Endometrium (tissue), 2 donors: ENCODE data around the gene PAK5.
"Not testable (repeated sequence)": the region's sequence is repeated elsewhere in the genome, so short reads cannot be mapped to it uniquely, and the experiment has no call there.

Experiments used
- FAIRE-seq: peaks from 2 replicates; lab custom pipeline; 2012; peaks lifted over from hg19 to GRCh38; lab: Jason Lieb, UNC
- donor health status: control.
- donor health status: control.

PAK5 gene

GRCh38 chr20:9685011-9685410 is 153.9 kb downstream of the PAK5 start:
- no peak for FAIRE-seq

- FAIRE-seq, result no peak
These were observed 161.7 kb downstream of the PAK5 start for GRCh38 chr20:9677100-9677623.

DNA sequence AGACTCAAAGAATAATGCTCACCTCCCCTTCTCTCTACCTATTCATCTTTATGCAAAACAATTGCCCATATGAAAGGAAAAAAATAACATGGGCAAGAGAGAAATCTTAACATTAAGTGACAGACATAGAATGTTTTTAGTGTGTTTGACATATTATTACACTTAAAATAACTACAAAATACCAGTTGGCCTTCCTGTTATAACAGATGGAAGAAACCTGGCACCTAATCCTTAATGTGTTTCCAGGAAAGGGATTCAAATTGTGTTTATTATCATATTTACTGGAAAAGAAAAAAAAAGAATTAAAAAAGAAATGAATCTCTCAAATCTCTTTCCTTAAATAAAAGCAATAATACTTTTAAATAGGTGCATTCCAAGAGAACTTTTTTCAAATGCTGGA is 165.9 kb downstream of the PAK5 start:
- no peak for FAIRE-seq

DNA sequence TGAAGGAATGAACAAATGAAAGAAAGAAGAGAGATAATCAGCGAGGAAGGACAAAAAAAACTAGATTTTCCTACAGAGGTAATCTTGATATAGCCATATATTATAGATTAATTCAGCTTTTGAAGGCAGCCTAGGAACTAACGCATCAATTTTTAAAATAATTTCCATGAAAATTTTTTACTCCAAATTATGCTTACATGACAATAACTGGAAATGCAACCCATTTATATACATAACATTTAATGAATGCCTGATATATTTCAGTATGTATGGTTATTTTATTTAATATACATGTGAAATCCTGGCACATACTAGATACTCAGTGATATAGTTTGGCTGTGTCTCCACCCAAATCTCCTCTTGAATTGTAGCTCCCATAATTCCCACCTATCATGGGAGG is 166.8 kb downstream of the PAK5 start:
- FAIRE-seq, result no peak

DNA sequence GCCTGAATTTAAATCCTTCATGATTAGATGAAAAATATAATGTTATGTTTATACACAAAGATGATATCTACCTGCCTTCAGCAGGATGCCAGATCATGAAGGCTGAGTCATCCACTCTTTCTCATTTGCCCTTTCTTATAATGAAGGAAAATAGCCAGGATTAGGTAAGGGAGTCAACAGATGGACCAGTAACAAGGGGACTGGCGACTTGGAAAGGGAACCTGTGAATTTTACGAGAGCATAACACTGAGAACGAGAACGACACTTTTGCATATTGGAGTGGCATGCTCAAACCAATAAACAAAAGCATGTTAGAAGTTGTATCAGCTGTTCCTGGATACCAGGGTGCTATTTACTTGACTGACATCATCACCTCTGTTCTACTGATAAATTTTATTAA is 170.5 kb downstream of the PAK5 start:
- FAIRE-seq, result no peak

DNA sequence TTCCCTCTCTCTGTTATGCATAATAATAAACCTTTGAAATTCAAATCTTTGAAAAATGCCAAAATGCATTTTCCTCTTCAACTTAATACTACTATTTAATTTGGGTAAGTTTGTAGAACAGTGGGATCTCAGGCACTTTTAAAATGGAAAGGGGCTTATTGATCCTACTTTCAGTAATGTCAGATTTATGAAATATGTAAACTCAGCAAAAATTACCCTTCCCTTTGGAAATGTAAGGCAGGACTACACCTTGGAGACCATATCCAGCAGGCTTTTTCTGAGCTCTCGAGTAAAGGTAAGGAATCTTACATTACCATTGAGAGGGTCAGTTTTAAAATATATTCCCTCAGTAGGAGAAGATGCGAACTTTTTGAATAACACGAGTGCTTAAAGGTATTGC is 175.5 kb downstream of the PAK5 start:
- FAIRE-seq, result no peak

DNA sequence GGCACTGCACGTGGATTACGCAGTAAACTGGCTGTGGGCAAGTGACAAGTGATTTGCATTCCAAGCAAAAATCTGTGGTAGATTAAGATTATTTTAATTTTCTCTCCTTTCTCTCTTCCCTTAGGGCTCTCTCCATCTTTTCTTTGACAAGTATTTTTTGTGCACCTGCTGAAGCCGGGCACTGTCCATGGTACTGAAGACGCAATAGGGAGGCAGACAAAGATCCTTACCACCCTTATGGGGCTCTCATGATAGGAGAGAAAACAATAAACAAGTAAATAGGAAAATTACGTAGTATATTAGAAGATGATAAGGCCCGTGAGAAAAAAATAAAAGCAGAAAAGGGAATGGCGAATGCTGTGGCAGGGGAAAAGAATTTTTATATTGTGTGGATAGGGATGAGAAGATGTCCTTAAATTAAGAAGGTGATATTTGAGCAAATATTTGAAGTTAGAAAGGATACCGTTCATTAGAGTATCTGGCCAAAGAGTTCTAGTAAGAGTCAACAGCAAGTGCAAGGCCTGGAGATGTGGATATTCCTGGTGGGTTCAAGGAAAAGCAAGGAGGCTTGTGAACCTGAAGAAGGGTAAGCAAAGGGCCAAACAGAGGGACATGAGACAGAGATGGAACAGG is 178.5 kb downstream of the PAK5 start:
- FAIRE-seq, result no peak

DNA sequence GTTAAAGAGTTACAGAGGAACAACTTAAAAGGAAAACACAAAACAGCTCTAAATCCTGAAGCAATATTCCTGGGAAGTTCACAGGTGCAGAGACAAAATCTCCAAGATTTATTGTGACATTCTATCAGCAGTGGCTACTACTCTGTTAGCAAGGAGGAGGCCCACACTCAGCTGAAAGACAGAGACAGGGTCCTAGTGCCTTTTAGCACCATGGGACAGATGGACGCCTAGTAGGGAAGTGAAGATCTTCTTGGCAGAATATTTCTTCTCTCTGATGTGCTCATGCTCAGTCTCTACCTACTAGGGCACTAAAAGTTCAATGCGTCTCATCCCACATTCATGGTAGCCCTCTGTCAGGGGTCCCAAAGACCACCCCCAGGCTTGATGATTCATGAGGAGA is 191.1 kb downstream of the PAK5 start:
- FAIRE-seq, result no peak

DNA sequence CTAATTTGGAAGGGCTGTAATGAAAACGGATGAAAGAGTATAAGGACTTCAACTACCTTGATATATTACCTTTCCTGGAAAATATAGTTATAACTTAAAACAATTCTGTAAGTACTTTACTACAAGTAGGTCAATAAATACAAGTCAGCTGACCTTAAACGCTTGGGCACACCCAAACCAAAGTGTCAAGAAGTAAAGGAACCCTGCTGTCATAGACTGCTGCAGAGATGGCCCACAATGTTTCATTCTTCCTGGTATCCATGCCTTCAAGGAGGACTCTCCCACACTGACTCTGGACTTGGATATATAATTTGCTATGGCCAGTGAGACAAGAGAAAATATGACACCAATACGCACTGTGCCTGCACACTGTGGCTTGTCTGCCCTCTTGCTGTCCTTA is 192.5 kb downstream of the PAK5 start:
- FAIRE-seq, result no peak

- FAIRE-seq, result no peak
These were observed 196.0 kb downstream of the PAK5 start for GRCh38 chr20:9642882-9643281.

DNA sequence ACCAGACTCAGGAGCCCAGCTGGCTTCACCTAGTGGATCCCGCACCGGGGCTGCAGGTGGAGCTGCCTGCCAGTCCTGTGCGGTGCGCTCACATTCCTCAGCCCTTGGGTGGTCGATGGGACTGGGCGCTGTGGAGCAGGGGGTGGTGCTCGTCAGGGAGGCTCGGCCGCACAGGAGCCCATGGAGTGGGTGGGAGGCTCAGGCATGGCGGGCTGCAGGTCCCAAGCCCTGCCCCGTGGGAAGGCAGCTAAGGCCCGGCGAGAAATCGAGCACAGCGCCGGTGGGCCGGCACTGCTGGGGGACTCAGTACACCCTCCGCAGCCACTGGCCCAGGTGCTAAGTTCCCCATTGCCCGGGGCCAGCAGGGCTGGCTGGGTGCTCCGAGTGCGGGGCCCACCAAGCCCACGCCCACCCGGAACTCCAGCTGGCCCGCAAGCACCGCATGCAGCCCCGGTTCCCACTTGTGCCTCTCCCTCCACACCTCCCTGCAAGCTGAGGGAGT is 197.3 kb downstream of the PAK5 start:
- not testable (repeated sequence) for FAIRE-seq

GRCh38 chr20:9637889-9638288 is 201.0 kb downstream of the PAK5 start:
- no peak for FAIRE-seq

DNA sequence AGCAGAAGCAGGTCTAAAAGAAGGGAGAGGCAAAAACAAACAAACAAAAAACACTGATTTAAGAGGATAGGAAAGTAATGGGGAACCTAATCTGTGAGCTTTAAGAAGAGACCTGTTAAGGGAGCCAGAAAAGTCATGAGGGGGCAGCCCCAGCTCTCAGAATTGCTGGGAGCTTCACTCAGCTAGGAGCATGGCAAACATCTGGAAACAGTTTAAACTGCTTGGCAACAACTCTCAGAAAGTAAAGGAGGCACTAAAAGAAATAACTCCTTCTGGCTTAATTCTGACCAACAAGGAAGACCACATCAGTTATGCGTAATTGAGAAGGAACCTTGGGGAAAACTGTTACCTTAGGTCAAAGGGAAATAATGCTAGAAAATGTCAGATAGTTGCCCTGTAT is 203.1 kb downstream of the PAK5 start:
- no peak for FAIRE-seq

DNA sequence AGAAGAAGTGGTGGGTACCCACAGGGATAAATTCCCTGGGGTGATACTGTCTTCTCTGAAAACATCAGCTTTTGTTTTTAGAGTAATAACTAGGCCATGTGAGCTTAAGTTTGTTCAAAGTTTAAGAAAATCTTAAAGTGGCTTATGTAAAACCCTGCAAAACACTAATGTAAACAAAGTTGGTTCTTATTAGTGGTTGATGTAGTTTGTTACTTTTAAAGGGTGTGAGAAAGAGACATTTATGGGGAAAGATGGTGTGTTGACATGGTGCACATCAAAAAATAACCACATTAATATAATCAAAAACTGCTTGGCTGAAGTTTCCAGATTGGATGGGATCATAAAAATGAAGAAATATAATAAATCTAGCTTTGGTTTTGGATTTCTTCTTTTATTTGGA is 204.5 kb downstream of the PAK5 start:
- no peak for FAIRE-seq

GRCh38 chr20:9632991-9633390 is 205.9 kb downstream of the PAK5 start:
- FAIRE-seq, result no peak

GRCh38 chr20:9632265-9632664 is 206.6 kb downstream of the PAK5 start:
- FAIRE-seq, result no peak

GRCh38 chr20:9630554-9630953 is 208.3 kb downstream of the PAK5 start:
- no peak for FAIRE-seq

DNA sequence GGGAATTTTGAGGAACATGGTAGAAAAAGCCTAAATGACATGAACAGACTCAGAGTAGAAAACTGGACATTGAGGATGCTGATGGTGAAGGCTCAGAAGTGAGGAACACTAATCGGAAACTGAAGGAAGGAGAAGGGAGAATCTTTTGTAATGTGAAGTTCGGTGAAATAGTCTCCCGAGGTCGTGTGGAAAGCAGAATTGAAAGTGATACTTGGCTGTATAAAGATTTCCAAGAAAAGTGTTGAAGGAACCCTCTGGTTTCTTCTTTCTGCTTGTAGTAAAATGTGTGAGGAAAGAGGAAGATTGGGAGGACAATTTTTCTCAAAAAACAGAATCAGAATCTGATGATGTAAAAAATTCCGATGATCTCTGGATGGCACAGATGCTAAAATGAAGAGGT is 209.0 kb downstream of the PAK5 start:
- no peak for FAIRE-seq

GRCh38 chr20:9628589-9628988 is 210.3 kb downstream of the PAK5 start:
- no peak for FAIRE-seq

GRCh38 chr20:9628141-9628540 is 210.7 kb downstream of the PAK5 start:
- no peak for FAIRE-seq

- FAIRE-seq, result no peak
These were observed 211.7 kb downstream of the PAK5 start for GRCh38 chr20:9627219-9627618.

DNA sequence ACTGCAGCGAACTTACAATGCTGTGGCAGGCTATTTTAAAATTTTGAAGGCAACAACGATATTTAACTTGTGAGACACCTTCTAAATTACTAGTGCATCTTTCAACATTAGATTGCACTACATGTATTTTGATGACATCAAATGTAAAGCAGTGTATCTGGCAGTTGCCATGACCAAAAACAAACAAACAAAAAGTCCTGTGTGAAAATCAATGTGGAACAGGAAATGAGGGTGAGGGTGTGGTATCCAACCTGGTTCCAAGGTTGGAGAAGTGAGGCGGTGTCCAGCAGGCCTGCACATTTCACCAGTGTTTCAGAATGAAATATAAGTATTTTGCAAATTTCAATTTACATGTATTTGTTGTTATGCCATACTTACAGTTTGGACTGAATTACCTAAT is 212.5 kb downstream of the PAK5 start:
- no peak for FAIRE-seq

GRCh38 chr20:9617940-9618339 is 220.9 kb downstream of the PAK5 start:
- FAIRE-seq, result no peak

DNA sequence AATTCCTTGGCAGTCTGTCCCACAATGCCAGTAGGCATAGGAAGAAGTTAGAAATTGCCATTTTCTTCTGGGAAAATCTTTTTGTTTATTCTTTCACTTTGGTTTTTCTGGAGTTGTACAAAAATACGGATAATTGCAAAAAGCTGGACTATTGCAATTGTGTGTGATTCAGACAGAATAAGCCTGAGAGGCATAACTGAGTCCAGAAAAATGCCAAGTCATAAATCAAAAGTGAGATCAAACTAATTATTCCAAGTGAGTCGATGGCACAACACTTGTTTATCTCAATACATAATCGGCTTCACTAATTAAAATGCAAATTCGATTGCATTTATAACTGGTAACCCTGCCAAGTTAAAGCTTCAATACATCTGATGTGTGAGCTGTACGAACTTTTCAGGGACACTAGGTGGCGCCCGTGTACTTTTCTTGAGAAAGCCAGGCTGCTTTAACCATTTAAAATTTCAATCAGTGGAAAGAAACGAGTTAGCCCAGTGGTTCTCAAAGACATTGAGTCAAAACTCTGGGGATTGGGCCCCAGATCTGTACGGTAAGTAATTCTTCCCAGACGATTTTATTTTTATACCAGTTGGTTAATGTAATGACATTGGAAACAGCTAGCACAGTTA is 221.9 kb downstream of the PAK5 start:
- FAIRE-seq, result peak; percentile 59
